Sigmoid colon (tissue), 7 donors: ENCODE results near the gene CEP63. TPM values are rescaled to one million over a fixed set of nuclear protein-coding genes. Genes with fewer than 3 reads are reported as not detected.

Experiments
- DNase-seq: peaks from one replicate; pipeline ENCODE4 v3.0.0-alpha.2; 2019
- H3K27ac ChIP-seq, 4 donors: fragments of 200-600 bp; sonication (generic); one replicate each; pipeline ENCODE4 v1.5.1; 2016 to 2019; ENCODE audit warnings: mild to moderate bottlenecking in 1 of 4
- H3K27me3 ChIP-seq, 3 donors: fragments of 200-600 bp; sonication (generic); one replicate each; pipeline ENCODE4 v1.5.1; 2019; ENCODE audit warnings: mild to moderate bottlenecking in 1 of 3
- H3K36me3 ChIP-seq, 4 donors: fragments of 200-600 bp; sonication (generic); one replicate each; pipeline ENCODE4 v1.5.1; 2016 to 2019
- H3K4me1 ChIP-seq, 4 donors: fragments of 200-600 bp; sonication (generic); one replicate each; pipeline ENCODE4 v1.5.1; 2017 to 2019
- H3K4me3 ChIP-seq, 4 donors: fragments of 200-600 bp; sonication (generic); one replicate each; pipeline ENCODE4 v1.5.1; 2017 to 2019; ENCODE audit warnings: mild to moderate bottlenecking in 2 of 4, moderate library complexity in 1 of 4
- H3K9me3 ChIP-seq, 4 donors: fragments of 200-600 bp in 3 of 4; sonication (generic) in 3 of 4; one replicate each; pipeline versions ENCODE4 v1.5.1 to v1.6.1; 2013 to 2019
- EP300 ChIP-seq, 4 donors: sonication (generic); formaldehyde crosslinking; IDR thresholded peaks; one replicate each; pipeline ENCODE4 v1.6.1; 2017; ENCODE audit warnings: antibody characterized with exemption in 4 of 4
- POLR2A ChIP-seq, 2 donors: fragments of 450-650 bp; IDR thresholded peaks; one replicate each; pipeline ENCODE4 v1.6.1; 2016; ENCODE audit warnings: antibody characterized with exemption in 2 of 2, mild to moderate bottlenecking in 2 of 2, moderate library complexity in 2 of 2
- POLR2AphosphoS5 ChIP-seq, 4 donors: sonication (generic); formaldehyde crosslinking; IDR thresholded peaks; one replicate each; pipeline ENCODE4 v1.6.1; 2017; ENCODE audit warnings: antibody characterized with exemption in 4 of 4
- WGBS, 2 donors: extraction: QIAGEN DNeasy Blood & Tissue Kit; methylation state at CpG; one replicate each; pipeline ENCODE4 v1.1.7; 2013; 5-methylcytosine and 5-hydroxymethylcytosine counted together
- intact Hi-C: fragments of 100-400 bp; cut with DNase I; formaldehyde crosslinking; loops from one replicate; pipeline ENCODE4 v1.15.1; 2023
- polyA plus RNA-seq, 3 donors: library from polyadenylated mRNA; stranded (reverse); fragments of 200-250 nt; gene quantifications; one replicate each; pipeline ENCODE4 v1.2.3, GENCODE V29; 2013
- total RNA-seq, 4 donors: library from RNA; depleted of rRNA; stranded (reverse); fragments of >200 nt; gene quantifications; one replicate each; pipeline ENCODE4 v1.1.0, GENCODE V29; 2016
- TF ChIP-seq, protein P1 (sequence below), 4 experiments: fragments of 450-650 bp in 3 of 4; fragments of 200-600 bp in 1 of 4; IDR thresholded peaks; one replicate each; pipeline ENCODE4 v1.5.1; 2016 to 2019; ENCODE audit warnings: antibody characterized with exemption in 4 of 4, mild to moderate bottlenecking in 3 of 4, moderate library complexity in 2 of 4
- donor health status: healthy with polysubstance abuse.
- donor health status: Bipolar disorder and iron deficiency.
- donor health status: healthy.

CEP63 gene
- total and polyA plus RNA-seq, 7 donors: 16.6 to 33.5 (median 22.5) TPM

DNA sequence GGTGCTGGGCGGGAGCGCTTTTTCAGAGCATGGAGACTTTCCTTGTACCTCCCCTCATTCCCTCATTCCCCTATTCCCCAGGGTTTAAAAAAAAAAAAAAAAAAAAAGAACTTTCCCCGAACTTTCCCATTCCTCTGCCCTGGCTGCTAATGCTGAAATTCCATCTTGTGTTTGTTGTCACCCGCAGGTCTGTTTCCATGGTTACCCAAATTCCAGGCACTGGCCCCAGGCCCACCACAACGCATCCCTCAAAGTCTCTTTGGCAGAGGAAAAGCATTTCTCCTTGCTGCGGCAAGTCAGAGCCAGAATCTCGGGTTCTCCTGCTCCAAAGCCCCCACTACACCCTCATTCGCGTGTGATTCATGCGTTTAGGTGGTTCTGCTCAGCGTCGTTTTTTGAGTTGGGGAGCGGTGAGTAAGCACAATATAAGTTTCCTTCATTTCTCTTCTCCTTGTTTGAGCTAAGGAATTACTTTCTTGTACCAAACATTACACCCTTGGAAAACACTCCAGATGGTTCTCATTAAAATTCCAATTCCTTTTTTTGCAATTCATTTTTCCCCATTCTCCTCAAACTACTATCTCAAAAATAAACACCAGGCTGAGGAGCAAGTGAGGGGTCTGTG lies 21.7 kb upstream of the CEP63 start:
- H3K9me3 ChIP-seq: no peaks in the 10 kb centered on the region

DNA sequence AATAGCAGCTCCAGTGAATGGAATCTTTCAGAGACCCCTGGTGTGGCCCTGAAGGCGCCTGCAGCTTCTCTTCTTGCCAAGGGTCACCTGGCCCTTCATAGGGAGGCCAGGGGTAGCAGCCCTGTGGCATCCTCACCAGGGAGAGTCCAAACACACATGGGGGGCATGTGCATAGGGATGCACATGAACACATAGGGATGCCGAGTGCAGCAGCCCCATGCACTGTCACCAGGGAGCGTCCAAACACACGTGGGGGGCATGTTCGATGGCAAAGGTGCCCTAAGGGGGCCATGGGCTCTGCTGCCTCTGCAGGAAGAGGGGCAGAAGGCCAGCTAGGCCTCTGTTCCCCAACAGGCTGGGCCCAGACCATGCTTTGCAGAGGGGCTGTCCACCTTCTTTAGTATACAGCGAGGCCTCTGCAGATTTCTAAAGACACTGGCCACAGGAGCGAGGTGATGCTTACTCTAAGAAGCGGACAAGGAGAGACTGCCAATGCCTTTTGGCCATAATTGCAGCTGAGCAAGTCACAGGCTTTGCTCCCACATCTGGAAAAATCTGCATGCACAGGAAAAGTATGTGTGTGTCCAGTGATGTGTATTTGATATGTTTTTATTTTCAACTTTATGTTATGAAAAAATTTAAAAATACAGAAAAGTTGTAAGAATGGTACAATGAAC lies 21.0 kb upstream of the CEP63 start:
- TF ChIP-seq POLR2A (IDR thresholded peaks at IDR 0.05) (no peak), POLR2AphosphoS5 (IDR thresholded peaks at IDR 0.05) (no peak), EP300 (IDR thresholded peaks at IDR 0.05) (no peak)
- TF ChIP-seq, protein P1, sequence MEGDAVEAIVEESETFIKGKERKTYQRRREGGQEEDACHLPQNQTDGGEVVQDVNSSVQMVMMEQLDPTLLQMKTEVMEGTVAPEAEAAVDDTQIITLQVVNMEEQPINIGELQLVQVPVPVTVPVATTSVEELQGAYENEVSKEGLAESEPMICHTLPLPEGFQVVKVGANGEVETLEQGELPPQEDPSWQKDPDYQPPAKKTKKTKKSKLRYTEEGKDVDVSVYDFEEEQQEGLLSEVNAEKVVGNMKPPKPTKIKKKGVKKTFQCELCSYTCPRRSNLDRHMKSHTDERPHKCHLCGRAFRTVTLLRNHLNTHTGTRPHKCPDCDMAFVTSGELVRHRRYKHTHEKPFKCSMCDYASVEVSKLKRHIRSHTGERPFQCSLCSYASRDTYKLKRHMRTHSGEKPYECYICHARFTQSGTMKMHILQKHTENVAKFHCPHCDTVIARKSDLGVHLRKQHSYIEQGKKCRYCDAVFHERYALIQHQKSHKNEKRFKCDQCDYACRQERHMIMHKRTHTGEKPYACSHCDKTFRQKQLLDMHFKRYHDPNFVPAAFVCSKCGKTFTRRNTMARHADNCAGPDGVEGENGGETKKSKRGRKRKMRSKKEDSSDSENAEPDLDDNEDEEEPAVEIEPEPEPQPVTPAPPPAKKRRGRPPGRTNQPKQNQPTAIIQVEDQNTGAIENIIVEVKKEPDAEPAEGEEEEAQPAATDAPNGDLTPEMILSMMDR (IDR thresholded peaks at IDR 0.05): no peak
- no peaks in the 10 kb centered on the region for H3K27me3 ChIP-seq
- intact Hi-C loops: loop anchor here (2.0 kb wide), 1 partner anchor 90 kb away; the partner anchor contains the start of gene AMOTL2
- 84 to 87% methylated on average over 8 of the region's 8 CpGs for WGBS, 2 donors
- peaks cover 0 to 34% (median 23%) of the 10 kb centered on the region in 4 donors for H3K4me1 ChIP-seq
- H3K4me3 ChIP-seq: no peak overlapping the region
- no peak for DNase-seq
- H3K9me3 ChIP-seq: no peaks in the 10 kb centered on the region
- H3K27ac ChIP-seq: peak overlapping the region; percentile 57 to 82 (median 71)
- no peaks in the 10 kb centered on the region for H3K36me3 ChIP-seq

More for the DNA sequence above, 21.7 kb upstream of the CEP63 start:
- H3K36me3 ChIP-seq: no peaks in the 10 kb centered on the region
- H3K27me3 ChIP-seq: no peaks in the 10 kb centered on the region
- WGBS, 2 donors: 71 to 79% methylated on average over 13 of the region's 13 CpGs
- H3K4me3 ChIP-seq: no peak overlapping the region
- intact Hi-C loops: loop anchor here (2.0 kb wide), 1 partner anchor 89 kb away; the partner anchor contains the start of gene AMOTL2
- peak; percentile 28 to 56 (median 46) for TF ChIP-seq POLR2AphosphoS5 (IDR thresholded peaks at IDR 0.05)
- TF ChIP-seq EP300 (IDR thresholded peaks at IDR 0.05): peak in 1 of 4 donors; percentile 36
- TF ChIP-seq, protein P1 (IDR thresholded peaks at IDR 0.05): no peak
- DNase-seq: peak; percentile 94
- peaks cover 0 to 34% (median 23%) of the 10 kb centered on the region in 4 donors for H3K4me1 ChIP-seq
- peak overlapping the region; percentile 57 to 82 (median 71) for H3K27ac ChIP-seq

DNA sequence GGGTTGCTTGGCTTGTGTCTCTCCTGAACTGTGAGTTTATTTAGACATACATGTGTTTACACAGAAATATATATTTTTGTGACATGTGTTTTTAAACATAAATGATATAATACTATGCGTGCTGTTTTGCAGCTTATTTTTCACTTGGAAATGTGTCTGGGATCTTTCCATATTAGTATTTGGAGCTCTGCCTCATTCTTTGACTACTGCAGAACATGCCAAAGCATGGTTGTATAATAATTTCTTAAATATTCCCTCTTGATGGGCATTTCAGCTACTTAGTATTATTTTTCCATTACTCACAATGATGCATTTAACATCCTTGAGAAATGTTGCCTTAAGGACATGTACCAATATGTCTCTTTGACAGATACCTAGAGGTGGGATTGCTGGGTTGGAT lies 19.5 kb upstream of the CEP63 start:
- intact Hi-C loops: no loop called here
- H3K36me3 ChIP-seq: no peaks in the 10 kb centered on the region
- peak overlapping the region in 1 of 4 donors; percentile 82 for H3K27ac ChIP-seq
- TF ChIP-seq, protein P1 (IDR thresholded peaks at IDR 0.05): no peak
- no peak for TF ChIP-seq POLR2A (IDR thresholded peaks at IDR 0.05)
- no peak for TF ChIP-seq EP300 (IDR thresholded peaks at IDR 0.05)
- TF ChIP-seq POLR2AphosphoS5 (IDR thresholded peaks at IDR 0.05): no peak
- H3K4me1 ChIP-seq: peaks cover 0 to 34% (median 23%) of the 10 kb centered on the region in 4 donors
- no peaks in the 10 kb centered on the region for H3K27me3 ChIP-seq
- WGBS, 2 donors: 83 to 95% methylated on average over 1 of the region's 1 CpG
- no peak overlapping the region for H3K4me3 ChIP-seq
- H3K9me3 ChIP-seq: no peaks in the 10 kb centered on the region
- no peak for DNase-seq

DNA sequence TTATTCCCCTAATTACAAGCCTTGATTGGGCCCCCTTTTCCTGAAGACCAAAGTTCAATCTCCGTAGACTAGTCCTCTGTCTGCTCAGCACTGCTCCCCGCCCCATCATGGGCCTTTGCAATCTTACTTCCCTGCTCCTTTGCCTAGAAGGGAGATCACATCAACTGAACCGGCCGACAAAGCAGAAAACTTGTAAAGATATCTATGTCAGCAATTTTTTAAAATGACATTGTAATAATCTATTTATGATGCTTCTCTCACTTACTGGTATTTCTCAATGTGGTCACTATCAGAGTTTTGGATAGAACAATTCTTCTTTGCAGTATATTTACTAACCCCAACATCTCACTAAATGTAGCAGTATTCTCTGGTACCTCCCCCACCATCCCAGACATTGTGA lies 17.3 kb upstream of the CEP63 start:
- H3K4me1 ChIP-seq: peaks cover 0 to 14% (median 9%) of the 10 kb centered on the region in 4 donors
- TF ChIP-seq POLR2AphosphoS5 (IDR thresholded peaks at IDR 0.05) (no peak), POLR2A (IDR thresholded peaks at IDR 0.05) (no peak), EP300 (IDR thresholded peaks at IDR 0.05) (no peak)
- TF ChIP-seq, protein P1 (IDR thresholded peaks at IDR 0.05): no peak
- no peaks in the 10 kb centered on the region for H3K27me3 ChIP-seq
- 64 to 79% methylated on average over 4 of the region's 4 CpGs for WGBS, 2 donors
- H3K36me3 ChIP-seq: no peaks in the 10 kb centered on the region
- intact Hi-C loops: no loop called here
- no peak overlapping the region for H3K4me3 ChIP-seq
- no peak overlapping the region for H3K27ac ChIP-seq
- H3K9me3 ChIP-seq: no peaks in the 10 kb centered on the region
- no peak for DNase-seq
